Thyroid gland (tissue), 4 donors: ENCODE results near the gene NUDT14. TPM values are rescaled to one million over a fixed set of nuclear protein-coding genes. Genes with fewer than 3 reads are reported as not detected.

Experiments used
- DNase-seq, 2 donors: peaks; one replicate each; pipeline ENCODE4 v3.0.0-alpha.2; 2019
- H3K27ac ChIP-seq, 3 donors: fragments of 200-600 bp; sonication (generic); 1 replicate in 2 of 3; 2 replicates in 1 of 3; pipeline ENCODE4 v1.5.1; 2016 to 2019; ENCODE audit warnings: mild to moderate bottlenecking in 1 of 3, moderate library complexity in 1 of 3
- H3K27me3 ChIP-seq: fragments of 200-600 bp; sonication (generic); one replicate; pipeline ENCODE4 v1.5.1; 2019
- H3K36me3 ChIP-seq, 2 donors: fragments of 200-600 bp; sonication (generic); one replicate each; pipeline ENCODE4 v1.5.1; 2016 to 2019
- H3K4me1 ChIP-seq, 2 donors: fragments of 200-600 bp; sonication (generic); one replicate each; pipeline ENCODE4 v1.5.1; 2017 to 2019
- H3K4me3 ChIP-seq, 3 donors: fragments of 200-600 bp; sonication (generic); replicated peaks in 1 of 3; 1 replicate in 2 of 3; 2 replicates in 1 of 3; pipeline ENCODE4 v1.5.1; 2016; ENCODE audit warnings: mild to moderate bottlenecking in 1 of 3
- H3K9me3 ChIP-seq: fragments of 200-600 bp; sonication (generic); one replicate; pipeline ENCODE4 v1.5.1; 2017
- CTCF ChIP-seq, 6 experiments: fragments of 200-600 bp in 3 of 6; fragments of 450-650 bp in 3 of 6; sonication (generic) in 3 of 6; IDR thresholded peaks; one replicate each; pipeline ENCODE4 v1.5.1; 2016 to 2019; ENCODE audit warnings: antibody characterized with exemption in 6 of 6, mild to moderate bottlenecking in 2 of 6, inconsistent platforms in 1 of 6, moderate library complexity in 1 of 6
- POLR2A ChIP-seq, 2 donors: fragments of 450-650 bp; IDR thresholded peaks; one replicate each; pipeline ENCODE4 v1.6.1; 2017; ENCODE audit warnings: antibody characterized with exemption in 2 of 2, mild to moderate bottlenecking in 2 of 2, moderate library complexity in 1 of 2
- WGBS, 2 donors: methylation state at CpG; one replicate each; pipeline ENCODE4 v1.1.5; 2017; 5-methylcytosine and 5-hydroxymethylcytosine counted together
- intact Hi-C: fragments of 100-400 bp; cut with DNase I; formaldehyde crosslinking; loops from one replicate; pipeline ENCODE4 v1.15.1; 2023
- microRNA-seq: library from miRNA; unstranded; fragments of <30 nt; microRNA quantifications from one replicate; pipeline ENCODE4, GENCODE V29; 2016
- small RNA-seq: library from RNA; depleted of rRNA; stranded (forward); fragments of <200 nt; gene quantifications from one replicate; pipeline ENCODE3, GENCODE V24; 2016
- total RNA-seq, 4 donors: library from RNA; depleted of rRNA; stranded (reverse); fragments of >200 nt; gene quantifications; one replicate each; pipeline ENCODE4 v1.2.3, GENCODE V29; 2016

NUDT14 gene
- total RNA-seq, 4 donors from 2014 or later: 15.2 to 29.1 (median 20.1) TPM

GRCh38 chr14:105124823-105125222, 56.3 kb downstream of the NUDT14 start:
- intact Hi-C loops: no loop called here
- no peaks in the 10 kb centered on the region for H3K36me3 ChIP-seq
- no peak overlapping the region for H3K27ac ChIP-seq
- H3K9me3 ChIP-seq: no peaks in the 10 kb centered on the region
- H3K27me3 ChIP-seq: no peaks in the 10 kb centered on the region
- TF ChIP-seq CTCF (IDR thresholded peaks at IDR 0.05) (no peak), POLR2A (IDR thresholded peaks at IDR 0.05) (no peak)
- H3K4me1 ChIP-seq: no peaks in the 10 kb centered on the region
- DNase-seq: no peak
- WGBS, 2 donors: 78 to 85% methylated on average over 5 of the region's 5 CpGs
- no peak overlapping the region for H3K4me3 ChIP-seq

GRCh38 chr14:105123981-105124765, 56.9 kb downstream of the NUDT14 start:
- DNase-seq: no peak
- no peaks in the 10 kb centered on the region for H3K27me3 ChIP-seq
- H3K27ac ChIP-seq: no peak overlapping the region
- no peaks in the 10 kb centered on the region for H3K4me1 ChIP-seq
- WGBS, 2 donors: 68 to 79% methylated on average over 17 of the region's 17 CpGs
- TF ChIP-seq CTCF (IDR thresholded peaks at IDR 0.05) (no peak), POLR2A (IDR thresholded peaks at IDR 0.05) (no peak)
- no peaks in the 10 kb centered on the region for H3K36me3 ChIP-seq
- no peaks in the 10 kb centered on the region for H3K9me3 ChIP-seq
- no peak overlapping the region for H3K4me3 ChIP-seq
- intact Hi-C loops: no loop called here

GRCh38 chr14:105123064-105123665, 57.9 kb downstream of the NUDT14 start:
- DNase-seq: no peak
- H3K27ac ChIP-seq: no peak overlapping the region
- intact Hi-C loops: no loop called here
- TF ChIP-seq CTCF (IDR thresholded peaks at IDR 0.05) (no peak), POLR2A (IDR thresholded peaks at IDR 0.05) (no peak)
- no peaks in the 10 kb centered on the region for H3K27me3 ChIP-seq
- no peaks in the 10 kb centered on the region for H3K36me3 ChIP-seq
- no peaks in the 10 kb centered on the region for H3K9me3 ChIP-seq
- no peak overlapping the region for H3K4me3 ChIP-seq
- no peaks in the 10 kb centered on the region for H3K4me1 ChIP-seq
- WGBS, 2 donors: 93% methylated on average over 5 of the region's 5 CpGs

Small RNAs within 50 kb of the gene (microRNA-seq; reads per million reads assigned to microRNA genes)
- gene MIR6765: not detected

Small RNAs within 50 kb of the gene (small RNA-seq; reads per million reads assigned to genes)
- not detected for gene MIR6765

Other genes starting within 250 kb of the NUDT14 start
- 10 to 100 TPM in 1 of 4 donors, 1 to 10 TPM in 3; 3.7 to 12.5 (median 6.9) TPM for gene AHNAK2, start 202.9 kb downstream of the NUDT14 start, total RNA-seq
- 10 to 100 TPM; 16.8 to 31.6 (median 20.9) TPM for gene CLBA1, start 195.5 kb downstream of the NUDT14 start, total RNA-seq
- gene CDCA4, start 160.2 kb downstream of the NUDT14 start, total RNA-seq: 1 to 10 TPM; 5.8 to 8.1 (median 7.3) TPM
- 1 to 10 TPM; 1.0 to 4.6 (median 2.1) TPM for gene GPR132, start 115.9 kb downstream of the NUDT14 start, total RNA-seq
- gene JAG2, start 12.5 kb downstream of the NUDT14 start, total RNA-seq: 10 to 100 TPM in 1 of 4 donors, 1 to 10 TPM in 3; 3.9 to 10.7 (median 5.2) TPM
- 10 to 100 TPM; 35.9 to 58.2 (median 44.2) TPM for gene BTBD6, start 67.2 kb upstream of the NUDT14 start, total RNA-seq
- gene BRF1, start 119.7 kb upstream of the NUDT14 start, total RNA-seq: 10 to 100 TPM; 44.5 to 99.6 (median 56.2) TPM
- gene PACS2, start 133.4 kb upstream of the NUDT14 start, total RNA-seq: 10 to 100 TPM; 54.6 to 85.2 (median 72.1) TPM
- under 1 TPM in 3 of 4 donors, not detected in 1; 0.22 to 0.81 (median 0.33) TPM for gene TEX22, start 217.2 kb upstream of the NUDT14 start, total RNA-seq
- gene MTA1, start 238.5 kb upstream of the NUDT14 start, total RNA-seq: 100 to 1,000 TPM in 2 of 4 donors, 10 to 100 TPM in 2; 66.2 to 111 (median 90.0) TPM